Tibial nerve (tissue), 4 donors: Measurements from ENCODE around the gene SHPK. TPM values are rescaled to one million over a fixed set of nuclear protein-coding genes. Genes with fewer than 3 reads are reported as not detected.
A peak's percentile ranks its signal among the peaks of the same experiment; 100 is the strongest.
"Not testable (repeated sequence)": the region's sequence is repeated elsewhere in the genome, so short reads cannot be mapped to it uniquely, and the experiment has no call there.

Source experiments
- DNase-seq, 2 donors: peaks; one replicate each; pipeline ENCODE4 v3.0.0-alpha.2; 2019; ENCODE audit warnings: low spot score in 2 of 2
- H3K27ac ChIP-seq, 4 donors: fragments of 200-600 bp; sonication (generic) in 3 of 4; one replicate each; pipeline ENCODE4 v1.5.1; 2017 to 2019; ENCODE audit warnings: mild to moderate bottlenecking in 1 of 4
- H3K27me3 ChIP-seq, 2 donors: fragments of 200-600 bp; sonication (generic) in 1 of 2; one replicate each; pipeline versions ENCODE4 v1.5.1 to v1.6.0; 2017 to 2019
- H3K36me3 ChIP-seq, 3 donors: fragments of 200-600 bp; sonication (generic); one replicate each; pipeline ENCODE4 v1.5.1; 2018 to 2019
- H3K4me1 ChIP-seq, 4 donors: fragments of 200-600 bp; sonication (generic) in 3 of 4; one replicate each; pipeline ENCODE4 v1.5.1; 2017 to 2019
- H3K4me3 ChIP-seq, 4 donors: fragments of 200-600 bp; sonication (generic) in 3 of 4; one replicate each; pipeline ENCODE4 v1.5.1; 2017 to 2019; ENCODE audit warnings: mild to moderate bottlenecking in 1 of 4, moderate library complexity in 1 of 4
- H3K9me3 ChIP-seq, 4 donors: fragments of 200-600 bp; sonication (generic) in 3 of 4; one replicate each; pipeline ENCODE4 v1.5.1; 2017 to 2019
- CTCF ChIP-seq, 5 experiments: fragments of 200-600 bp in 3 of 5; fragments of 450-650 bp in 2 of 5; sonication (generic) in 3 of 5; IDR thresholded peaks; one replicate each; pipeline ENCODE4 v1.5.1; 2016 to 2019; ENCODE audit warnings: antibody characterized with exemption in 5 of 5, mild to moderate bottlenecking in 3 of 5, moderate library complexity in 2 of 5
- EP300 ChIP-seq, 2 donors: sonication (generic); formaldehyde crosslinking; IDR thresholded peaks; one replicate each; pipeline ENCODE4 v1.6.1; 2017; ENCODE audit warnings: antibody characterized with exemption in 2 of 2, mild to moderate bottlenecking in 1 of 2
- POLR2A ChIP-seq, 2 donors: fragments of 450-650 bp; IDR thresholded peaks; one replicate each; pipeline ENCODE4 v1.6.1; 2017; ENCODE audit warnings: antibody characterized with exemption in 2 of 2, mild to moderate bottlenecking in 2 of 2, moderate library complexity in 2 of 2
- WGBS, 2 donors: methylation state at CpG; one replicate each; pipeline ENCODE4 v1.1.5; 2018; 5-methylcytosine and 5-hydroxymethylcytosine counted together
- total RNA-seq, 4 donors: library from RNA; depleted of rRNA; stranded (reverse); fragments of >200 nt; gene quantifications; one replicate each; pipeline ENCODE4 v1.1.0, GENCODE V29; 2016

SHPK gene
- total RNA-seq, 4 donors from 2014 or later, result 17.5 to 29.6 (median 22.5) TPM

- H3K9me3 ChIP-seq, result no peaks in the 10 kb centered on the region
- no peaks in the 10 kb centered on the region for H3K27me3 ChIP-seq
- no peak for DNase-seq
- H3K4me3 ChIP-seq, result no peak overlapping the region
- no peak overlapping the region for H3K27ac ChIP-seq
- peaks cover 0 to 9% (median 0%) of the 10 kb centered on the region in 4 donors for H3K4me1 ChIP-seq
- no peak for TF ChIP-seq POLR2A (IDR thresholded peaks at IDR 0.05)
- no peak for TF ChIP-seq EP300 (IDR thresholded peaks at IDR 0.05)
- no peak for TF ChIP-seq CTCF (IDR thresholded peaks at IDR 0.05)
- WGBS, 2 donors, result 93 to 94% methylated on average over 11 to 12 of the region's 12 CpGs
- H3K36me3 ChIP-seq, result peaks cover 0 to 62% (median 4%) of the 10 kb centered on the region in 3 donors
Measured at GRCh38 chr17:3566551-3566950, 69.5 kb downstream of the SHPK start.

- H3K27me3 ChIP-seq, result no peaks in the 10 kb centered on the region
- H3K4me1 ChIP-seq, result peaks cover 0 to 9% (median 0%) of the 10 kb centered on the region in 4 donors
- H3K4me3 ChIP-seq, result no peak overlapping the region
- H3K9me3 ChIP-seq, result no peaks in the 10 kb centered on the region
- WGBS, 2 donors, result 79 to 82% methylated on average over 4 of the region's 4 CpGs
- TF ChIP-seq EP300 (IDR thresholded peaks at IDR 0.05) (no peak), CTCF (IDR thresholded peaks at IDR 0.05) (no peak), POLR2A (IDR thresholded peaks at IDR 0.05) (no peak)
- H3K27ac ChIP-seq, result no peak overlapping the region
- peaks cover 0 to 49% (median 4%) of the 10 kb centered on the region in 3 donors for H3K36me3 ChIP-seq
- DNase-seq, result no peak
Measured at GRCh38 chr17:3565143-3565542, 70.9 kb downstream of the SHPK start.

- H3K36me3 ChIP-seq, result peaks cover 0 to 40% (median 4%) of the 10 kb centered on the region in 3 donors
- H3K4me1 ChIP-seq, H3K9me3 ChIP-seq, DNase-seq, H3K4me3 ChIP-seq, H3K27me3 ChIP-seq, H3K27ac ChIP-seq: not testable (repeated sequence)
- 96% methylated on average over 10 to 25 of the region's 28 CpGs for WGBS, 2 donors
Measured at GRCh38 chr17:3564241-3564640, 71.8 kb downstream of the SHPK start.

DNA sequence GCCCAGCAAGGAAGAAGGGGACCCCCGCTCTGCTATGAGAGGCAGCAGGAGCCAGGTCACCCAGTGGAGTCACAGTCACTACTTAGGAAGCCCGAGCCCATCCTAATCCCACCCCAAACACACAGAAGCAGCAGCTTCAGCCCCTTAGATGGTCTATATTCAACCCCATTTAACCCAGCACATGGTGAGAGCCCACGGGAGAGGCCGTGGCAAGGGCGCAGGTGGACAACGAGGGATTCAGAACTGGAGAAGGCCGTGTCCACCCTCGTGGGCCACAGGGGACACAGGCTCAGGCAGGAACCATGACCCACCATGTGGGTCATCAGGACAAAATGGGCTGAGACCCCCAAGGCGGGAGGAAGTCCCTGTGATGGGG, 76.8 kb downstream of the SHPK start:
- Histone ChIP-seq H3K27ac (no peak overlapping the region), H3K4me3 (no peak overlapping the region), H3K4me1 (peaks cover 0 to 18% (median 5%) of the 10 kb centered on the region in 4 donors), H3K36me3 (no peaks in the 10 kb centered on the region), H3K27me3 (no peaks in the 10 kb centered on the region), H3K9me3 (no peaks in the 10 kb centered on the region)
- no peak for DNase-seq
- TF ChIP-seq CTCF (IDR thresholded peaks at IDR 0.05) (no peak), EP300 (IDR thresholded peaks at IDR 0.05) (no peak), POLR2A (IDR thresholded peaks at IDR 0.05) (no peak)
- 84 to 92% methylated on average over 9 of the region's 9 CpGs for WGBS, 2 donors

- no peak for TF ChIP-seq CTCF (IDR thresholded peaks at IDR 0.05)
- no peak for TF ChIP-seq EP300 (IDR thresholded peaks at IDR 0.05)
- no peak for TF ChIP-seq POLR2A (IDR thresholded peaks at IDR 0.05)
- DNase-seq, result no peak
- Histone ChIP-seq H3K9me3 (no peaks in the 10 kb centered on the region), H3K36me3 (no peaks in the 10 kb centered on the region), H3K27ac (peak overlapping the region in 1 of 4 donors; percentile 56), H3K4me1 (peaks cover 0 to 18% (median 5%) of the 10 kb centered on the region in 4 donors), H3K4me3 (no peak overlapping the region), H3K27me3 (no peaks in the 10 kb centered on the region)
- WGBS, 2 donors, result 43 to 58% methylated on average over 14 to 24 of the region's 25 CpGs
Measured at GRCh38 chr17:3558603-3559269, 77.3 kb downstream of the SHPK start.

Other genes with a start within 250 kb of the SHPK start
- gene OR3A2, start 249.9 kb downstream of the SHPK start, total RNA-seq, result 1 to 10 TPM in 1 of 4 donors, not detected in 3; 1.1 TPM
- not detected for gene OR1E1, start 237.8 kb downstream of the SHPK start, total RNA-seq
- gene OR3A3, start 224.9 kb downstream of the SHPK start, total RNA-seq, result not detected
- 1 to 10 TPM in 1 of 4 donors, not detected in 3; 1.0 TPM for gene OR1E2, start 202.4 kb downstream of the SHPK start, total RNA-seq
- gene SPATA22, start 164.4 kb downstream of the SHPK start, total RNA-seq, result 1 to 10 TPM in 2 of 4 donors, under 1 TPM in 2; 0.39 to 2.7 (median 1.2) TPM
- 10 to 100 TPM in 3 of 4 donors, 1 to 10 TPM in 1; 7.8 to 19.2 (median 15.4) TPM for gene ASPA, start 160.3 kb downstream of the SHPK start, total RNA-seq
- 10 to 100 TPM in 1 of 4 donors, 1 to 10 TPM in 3; 4.2 to 21.4 (median 9.7) TPM for gene TRPV3, start 78.4 kb downstream of the SHPK start, total RNA-seq
- 10 to 100 TPM; 11.3 to 31.5 (median 12.1) TPM for gene TRPV1, start 26.8 kb downstream of the SHPK start, total RNA-seq
- gene CTNS, start 510 bp upstream of the SHPK start, total RNA-seq, result 10 to 100 TPM; 42.9 to 62.1 (median 50.6) TPM
- 100 to 1,000 TPM; 183 to 303 (median 249) TPM for gene TAX1BP3, start 32.3 kb upstream of the SHPK start, total RNA-seq
- gene EMC6, start 32.6 kb upstream of the SHPK start, total RNA-seq, result 10 to 100 TPM; 12.6 to 23.4 (median 18.9) TPM
- gene P2RX5, start 59.9 kb upstream of the SHPK start, total RNA-seq, result under 1 TPM in 1 of 4 donors, not detected in 3; 0.42 TPM
- under 1 TPM in 1 of 4 donors, not detected in 3; 0.21 TPM for gene HASPIN, start 87.7 kb upstream of the SHPK start, total RNA-seq
- 10 to 100 TPM; 11.1 to 17.5 (median 13.4) TPM for gene ITGAE, start 164.9 kb upstream of the SHPK start, total RNA-seq
- gene NCBP3, start 210.0 kb upstream of the SHPK start, total RNA-seq, result 10 to 100 TPM; 17.3 to 31.5 (median 21.3) TPM